Esophagus muscularis mucosa (tissue), 4 donors: ENCODE measurements around the gene TMEM108.

Source experiments
- EP300 ChIP-seq: sonication (generic); formaldehyde crosslinking; IDR thresholded peaks from one replicate; pipeline ENCODE4 v1.6.1; 2017; ENCODE audit warnings: antibody characterized with exemption
- POLR2A ChIP-seq: fragments of 450-650 bp; IDR thresholded peaks from one replicate; pipeline ENCODE4 v1.6.1; 2017; ENCODE audit warnings: antibody characterized with exemption, moderate library complexity, mild to moderate bottlenecking, low read depth
- POLR2AphosphoS5 ChIP-seq, 2 donors: sonication (generic); formaldehyde crosslinking; IDR thresholded peaks; one replicate each; pipeline ENCODE4 v1.6.1; 2017; ENCODE audit warnings: antibody characterized with exemption in 2 of 2
- TF ChIP-seq, protein P1 (sequence below), 3 experiments: fragments of 200-600 bp in 2 of 3; fragments of 450-650 bp in 1 of 3; sonication (generic) in 2 of 3; IDR thresholded peaks; one replicate each; pipeline ENCODE4 v1.5.1; 2017 to 2019; ENCODE audit warnings: antibody characterized with exemption in 3 of 3, mild to moderate bottlenecking in 2 of 3, moderate library complexity in 1 of 3

DNA sequence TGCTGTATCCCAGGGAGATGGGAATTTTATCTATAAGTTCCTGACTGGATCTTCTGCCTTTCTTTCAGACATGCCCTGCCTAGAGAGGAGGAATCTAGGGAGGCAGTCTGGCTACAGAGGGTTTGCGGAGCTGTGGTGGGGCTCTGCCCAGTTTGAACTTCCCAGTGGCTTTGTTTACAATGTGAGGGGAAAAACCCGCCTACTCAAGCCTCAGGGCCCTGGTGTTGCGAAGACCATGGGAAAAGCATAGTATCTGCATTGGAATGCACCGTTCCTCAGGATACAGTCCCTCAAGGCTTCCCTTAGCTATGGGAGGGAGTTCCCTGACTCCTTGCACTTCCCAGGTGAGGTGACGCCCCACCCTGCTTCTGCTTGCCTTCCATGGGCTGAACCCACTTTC, 168.7 kb downstream of the TMEM108 start:
- TF ChIP-seq, protein P1, sequence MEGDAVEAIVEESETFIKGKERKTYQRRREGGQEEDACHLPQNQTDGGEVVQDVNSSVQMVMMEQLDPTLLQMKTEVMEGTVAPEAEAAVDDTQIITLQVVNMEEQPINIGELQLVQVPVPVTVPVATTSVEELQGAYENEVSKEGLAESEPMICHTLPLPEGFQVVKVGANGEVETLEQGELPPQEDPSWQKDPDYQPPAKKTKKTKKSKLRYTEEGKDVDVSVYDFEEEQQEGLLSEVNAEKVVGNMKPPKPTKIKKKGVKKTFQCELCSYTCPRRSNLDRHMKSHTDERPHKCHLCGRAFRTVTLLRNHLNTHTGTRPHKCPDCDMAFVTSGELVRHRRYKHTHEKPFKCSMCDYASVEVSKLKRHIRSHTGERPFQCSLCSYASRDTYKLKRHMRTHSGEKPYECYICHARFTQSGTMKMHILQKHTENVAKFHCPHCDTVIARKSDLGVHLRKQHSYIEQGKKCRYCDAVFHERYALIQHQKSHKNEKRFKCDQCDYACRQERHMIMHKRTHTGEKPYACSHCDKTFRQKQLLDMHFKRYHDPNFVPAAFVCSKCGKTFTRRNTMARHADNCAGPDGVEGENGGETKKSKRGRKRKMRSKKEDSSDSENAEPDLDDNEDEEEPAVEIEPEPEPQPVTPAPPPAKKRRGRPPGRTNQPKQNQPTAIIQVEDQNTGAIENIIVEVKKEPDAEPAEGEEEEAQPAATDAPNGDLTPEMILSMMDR (IDR thresholded peaks at IDR 0.05): no peak
- TF ChIP-seq POLR2AphosphoS5 (IDR thresholded peaks at IDR 0.05) (no peak), EP300 (no peak), POLR2A (no peak)
